KOPT-K1 (cell line): Measurements from ENCODE around the gene ADAMTS14.

Source experiments
- H3K27ac ChIP-seq: fragments of 200-600 bp; sonication (generic); 2 replicates; pipeline ENCODE4 v1.5.1; 2016; ENCODE audit warnings: antibody characterized with exemption, mild to moderate bottlenecking, low read depth, low read length; ENCODE audit not compliant: poor library complexity, severe bottlenecking
- H3K36me3 ChIP-seq: fragments of 200-600 bp; sonication (generic); 2 replicates; pipeline ENCODE4 v1.5.1; 2017; ENCODE audit warnings: antibody characterized with exemption, mild to moderate bottlenecking, low read length, moderate library complexity; ENCODE audit not compliant: insufficient read depth
- H3K9me3 ChIP-seq: fragments of 200-600 bp; sonication (generic); 2 replicates; pipeline ENCODE4 v1.5.1; 2017; ENCODE audit warnings: antibody characterized with exemption, low read length, mild to moderate bottlenecking; ENCODE audit not compliant: insufficient read depth, poor library complexity, severe bottlenecking

The ADAMTS14 gene

GRCh38 chr10:70778267-70778924, 106.1 kb downstream of the ADAMTS14 start:
- Histone ChIP-seq H3K9me3 (no peaks in the 10 kb centered on the region), H3K36me3 (no peaks in the 10 kb centered on the region), H3K27ac (no peak overlapping the region)

DNA sequence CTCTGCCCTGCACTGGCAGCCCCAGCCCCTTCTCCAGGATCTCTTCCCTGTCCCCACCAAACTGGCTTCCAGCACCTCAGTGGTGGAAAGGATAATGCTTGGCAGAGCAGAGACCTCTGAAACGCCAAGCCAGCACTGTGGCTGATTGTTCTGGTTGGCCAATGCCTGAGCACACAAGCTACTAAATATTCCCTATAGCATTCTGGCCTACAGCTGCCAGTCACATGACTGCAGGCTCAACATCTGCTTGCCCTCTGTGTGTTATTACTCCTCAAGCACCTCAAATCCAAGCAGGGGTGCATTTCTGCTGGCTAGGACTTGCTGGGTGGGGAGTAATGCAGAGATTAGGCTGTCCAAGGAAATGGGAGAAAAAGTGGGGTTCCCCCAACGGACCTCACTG, 106.8 kb downstream of the ADAMTS14 start:
- Histone ChIP-seq H3K27ac (no peak overlapping the region), H3K9me3 (no peaks in the 10 kb centered on the region), H3K36me3 (no peaks in the 10 kb centered on the region)

DNA sequence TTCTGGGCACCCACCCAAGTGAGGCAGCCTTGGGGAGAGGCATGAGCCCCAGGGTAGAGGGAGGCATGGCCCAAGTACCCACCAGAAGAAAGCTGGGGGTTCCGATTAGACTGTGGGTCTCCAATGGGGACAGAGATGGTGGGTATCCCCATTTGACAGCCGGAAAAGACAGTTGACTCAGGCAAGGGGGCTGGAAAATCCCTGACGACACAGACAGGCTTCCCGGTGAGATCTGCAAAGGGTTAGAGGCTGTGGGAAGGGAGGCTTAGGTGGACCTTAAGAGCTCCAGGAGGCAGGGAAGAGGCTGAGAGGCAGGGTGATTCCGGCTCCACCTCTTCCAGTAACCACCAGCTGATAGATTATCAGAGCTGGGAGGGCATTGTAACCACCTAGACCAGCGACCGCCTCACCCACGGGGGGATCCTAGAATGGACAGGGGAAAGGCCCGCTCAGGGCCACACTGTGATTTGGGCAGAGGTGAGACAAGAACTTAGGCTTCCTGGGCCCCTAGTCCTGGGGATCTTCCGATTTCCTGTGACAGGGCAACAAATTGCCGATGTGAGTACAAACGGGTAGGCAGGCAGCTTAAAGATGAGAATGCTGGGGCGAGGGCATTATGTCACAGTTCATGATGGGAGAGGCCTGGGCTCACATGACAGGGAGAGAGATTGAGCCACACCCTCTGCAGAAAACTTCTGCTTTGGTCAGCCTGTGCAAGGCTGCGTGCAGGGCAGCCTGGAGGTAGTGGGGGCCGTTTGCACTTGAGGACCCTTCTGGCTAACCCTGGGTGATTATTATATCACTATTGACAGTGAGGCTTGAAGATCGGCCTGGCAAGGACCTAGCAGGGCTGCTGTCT, 107.4 kb downstream of the ADAMTS14 start:
- Histone ChIP-seq H3K36me3 (no peaks in the 10 kb centered on the region), H3K9me3 (no peaks in the 10 kb centered on the region), H3K27ac (no peak overlapping the region)

GRCh38 chr10:70780370-70780760, 108.1 kb downstream of the ADAMTS14 start:
- no peaks in the 10 kb centered on the region for H3K9me3 ChIP-seq
- H3K27ac ChIP-seq: no peak overlapping the region
- no peaks in the 10 kb centered on the region for H3K36me3 ChIP-seq

DNA sequence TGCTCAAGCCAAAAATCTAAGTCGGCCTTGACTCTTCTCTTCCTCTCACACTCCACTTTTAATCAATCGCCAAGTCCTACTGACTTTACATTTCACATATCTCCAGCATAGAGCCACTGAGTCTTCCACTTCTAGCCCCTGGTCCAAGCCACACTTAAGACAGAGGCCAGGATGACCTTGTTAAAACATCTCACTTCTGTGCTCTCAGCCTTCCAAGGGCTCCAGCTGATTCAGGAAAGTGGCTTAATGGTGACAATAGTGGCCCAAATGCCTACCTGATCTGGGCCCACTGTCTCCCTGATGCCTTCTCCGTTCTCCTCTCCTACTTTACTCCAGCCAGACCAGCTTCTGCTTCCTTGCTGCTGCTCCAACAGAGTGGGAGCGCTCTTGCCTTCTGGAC, 108.5 kb downstream of the ADAMTS14 start:
- H3K36me3 ChIP-seq: no peaks in the 10 kb centered on the region
- H3K9me3 ChIP-seq: no peaks in the 10 kb centered on the region
- H3K27ac ChIP-seq: no peak overlapping the region

GRCh38 chr10:70781461-70782051, 109.2 kb downstream of the ADAMTS14 start:
- Histone ChIP-seq H3K27ac (no peak overlapping the region), H3K9me3 (no peaks in the 10 kb centered on the region), H3K36me3 (no peaks in the 10 kb centered on the region)

GRCh38 chr10:70782086-70782745, 109.9 kb downstream of the ADAMTS14 start:
- H3K27ac ChIP-seq: no peak overlapping the region

GRCh38 chr10:70782746-70783680, 110.7 kb downstream of the ADAMTS14 start:
- Histone ChIP-seq H3K36me3 (no peaks in the 10 kb centered on the region), H3K27ac (no peak overlapping the region), H3K9me3 (no peaks in the 10 kb centered on the region)

More at GRCh38 chr10:70782086-70782745, 109.9 kb downstream of the ADAMTS14 start:
- Histone ChIP-seq H3K36me3 (no peaks in the 10 kb centered on the region), H3K9me3 (no peaks in the 10 kb centered on the region)

DNA sequence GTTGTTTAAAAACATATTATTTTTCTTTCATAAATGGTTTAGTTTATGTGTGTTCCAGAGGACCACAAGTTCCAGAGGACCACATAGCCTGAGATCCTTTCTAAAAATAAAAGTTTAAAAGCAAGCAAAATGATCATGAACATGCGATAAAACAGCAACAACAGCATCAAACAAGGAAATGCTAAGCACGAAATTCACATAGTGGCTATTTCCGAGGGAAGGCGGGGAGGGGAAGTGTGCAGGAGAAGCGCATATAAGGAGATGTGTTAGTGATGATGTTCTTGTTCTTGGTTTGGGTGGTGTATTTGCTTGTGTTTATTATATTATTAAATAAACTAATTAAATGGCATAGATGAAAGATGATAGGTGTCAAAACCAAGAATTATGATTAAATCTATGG, 111.7 kb downstream of the ADAMTS14 start:
- Histone ChIP-seq H3K9me3 (no peaks in the 10 kb centered on the region), H3K36me3 (no peaks in the 10 kb centered on the region), H3K27ac (no peak overlapping the region)

DNA sequence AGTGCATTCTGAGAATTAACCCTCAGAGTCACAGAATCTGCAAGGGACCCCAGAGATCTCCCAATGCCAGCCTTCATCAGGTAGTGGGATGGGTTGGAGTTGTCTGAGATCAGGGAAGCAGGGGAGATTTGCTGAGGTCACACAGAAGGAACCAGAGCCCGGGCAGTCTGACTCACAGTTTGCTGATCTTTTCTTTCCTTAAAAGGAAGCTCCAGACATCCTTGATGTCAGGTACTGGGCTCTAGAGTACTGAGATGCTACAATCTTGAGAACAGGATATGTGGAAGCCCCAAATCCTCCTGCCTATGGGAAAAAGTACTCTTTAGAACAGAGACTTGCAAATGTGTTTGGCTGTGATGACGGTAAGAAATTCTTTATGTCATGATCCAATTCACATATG, 112.2 kb downstream of the ADAMTS14 start:
- Histone ChIP-seq H3K9me3 (no peaks in the 10 kb centered on the region), H3K36me3 (no peaks in the 10 kb centered on the region), H3K27ac (no peak overlapping the region)

- H3K9me3 ChIP-seq: no peaks in the 10 kb centered on the region
- H3K36me3 ChIP-seq: no peaks in the 10 kb centered on the region
- no peak within 1 kb of the TSS for H3K27ac ChIP-seq
Observed at GRCh38 chr10:70785190-70785589, 112.9 kb downstream of the ADAMTS14 start, which contains the start of gene TBATA. TSS of gene TBATA (minus strand) at chr10:70785377. CDS start at chr10:70783379, 1,998 bp downstream.

DNA sequence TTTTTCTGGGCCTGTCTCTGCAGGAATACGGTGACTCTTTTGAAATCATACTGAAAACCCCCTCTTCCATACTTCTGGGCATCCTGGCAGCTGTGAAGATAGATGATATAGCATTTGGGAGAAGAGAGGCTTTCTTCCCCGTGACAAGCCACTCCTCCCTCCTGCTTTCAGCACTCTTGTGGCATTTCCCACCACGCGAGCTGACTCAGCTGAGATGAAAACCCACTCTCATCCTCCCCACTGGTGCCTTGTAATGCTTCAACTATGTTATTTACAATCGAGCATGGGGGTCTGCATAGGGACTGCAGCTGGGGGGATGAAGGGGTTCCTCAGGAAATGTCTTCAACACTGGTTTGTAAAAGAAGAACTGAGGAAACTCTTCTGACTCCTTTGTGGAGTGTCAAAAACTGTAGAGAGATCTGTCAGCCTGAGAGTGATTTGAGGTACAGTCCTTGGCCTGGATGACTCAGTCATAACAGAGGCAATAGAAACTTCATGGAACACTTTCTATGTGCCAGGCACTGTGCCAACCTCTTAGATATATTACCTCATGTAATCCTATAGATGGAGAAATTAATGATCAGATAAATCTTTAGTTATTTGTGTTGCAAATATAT, 114.6 kb downstream of the ADAMTS14 start:
- Histone ChIP-seq H3K36me3 (no peaks in the 10 kb centered on the region), H3K27ac (no peak overlapping the region)

DNA sequence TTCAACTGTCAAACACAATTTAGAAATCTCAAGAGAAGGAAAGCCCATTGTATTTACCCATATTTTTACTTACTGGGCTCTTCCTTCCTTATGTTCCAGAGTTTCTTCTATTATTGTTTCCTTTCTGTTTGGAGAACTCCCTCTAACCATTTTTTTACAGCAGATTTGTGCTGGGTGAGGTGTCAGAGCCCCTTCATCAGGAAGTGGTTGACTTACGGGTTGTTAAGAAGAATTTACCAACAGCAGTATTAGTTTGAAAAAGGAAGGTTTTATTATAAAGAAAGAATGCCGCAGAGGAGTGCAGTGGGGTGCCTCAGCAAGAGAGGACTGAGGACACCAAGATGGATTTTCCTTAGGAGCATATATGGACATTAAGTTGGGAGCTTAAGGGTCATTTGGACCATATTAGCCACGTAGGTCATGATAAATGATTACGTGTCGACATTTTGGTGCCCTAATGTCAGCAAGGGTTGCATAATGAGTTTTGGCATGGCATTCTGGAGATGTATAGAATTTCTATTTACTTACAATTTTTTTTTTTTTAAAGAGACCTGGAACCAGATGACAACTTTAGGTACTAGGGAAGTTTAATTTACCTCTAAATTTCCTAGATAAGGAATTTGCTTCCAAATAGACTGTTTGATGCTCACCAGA, 119.2 kb downstream of the ADAMTS14 start:
- Histone ChIP-seq H3K36me3 (no peaks in the 10 kb centered on the region), H3K9me3 (peaks cover 1% of the 10 kb centered on the region), H3K27ac (no peak overlapping the region)

More for the DNA sequence above, 114.6 kb downstream of the ADAMTS14 start:
- no peaks in the 10 kb centered on the region for H3K9me3 ChIP-seq
